Caki2 (cell line): ENCODE results near the gene GRAPL. TPM values are rescaled to one million over a fixed set of nuclear protein-coding genes. Genes with fewer than 3 reads are reported as not detected.
"Not testable (repeated sequence)": the region's sequence is repeated elsewhere in the genome, so short reads cannot be mapped to it uniquely, and the experiment has no call there.

Source experiments
- DNase-seq: peaks from one replicate; pipeline ENCODE4 v3.0.0-alpha.2; 2015; ENCODE audit warnings: low read depth
- in situ Hi-C: cut with HindIII; loops from 2 replicates; pipeline ENCODE4 v1.10.0; 2016; ENCODE audit warnings: low sequenced_read_pairs, low pct_unique_long_range_greater_than_20kb, mixed read lengths
- total RNA-seq: library from RNA; depleted of rRNA; stranded (reverse); fragments of >200 nt; shearing (Covaris generic); gene quantifications from 2 replicates; pipeline ENCODE4 v1.2.3, GENCODE V29; 2014; ENCODE audit warnings: low replicate concordance; rRNA removed

The GRAPL gene
- total RNA-seq, 1 experiment from 2014 or later = not detected

GRCh38 chr17:19175410-19175809 is 48.0 kb downstream of the GRAPL start:
- in situ Hi-C loops = not testable (repeated sequence)

GRCh38 chr17:19181040-19181875 is 53.9 kb downstream of the GRAPL start:
- in situ Hi-C loops, DNase-seq: not testable (repeated sequence)

More at GRCh38 chr17:19175410-19175809, 48.0 kb downstream of the GRAPL start:
- not testable (repeated sequence) for DNase-seq

- DNase-seq, in situ Hi-C loops: not testable (repeated sequence)
Observed at GRCh38 chr17:19187883-19188869, 60.8 kb downstream of the GRAPL start.

GRCh38 chr17:19188870-19189708 is 61.7 kb downstream of the GRAPL start:
- DNase-seq, in situ Hi-C loops: not testable (repeated sequence)

GRCh38 chr17:19189781-19190405 is 62.5 kb downstream of the GRAPL start:
- DNase-seq, in situ Hi-C loops: not testable (repeated sequence)

- DNase-seq, in situ Hi-C loops: not testable (repeated sequence)
Observed at GRCh38 chr17:19196382-19197204, 69.2 kb downstream of the GRAPL start.

- DNase-seq, in situ Hi-C loops: not testable (repeated sequence)
Observed at GRCh38 chr17:19202448-19202847, 75.1 kb downstream of the GRAPL start.

- in situ Hi-C loops, DNase-seq: not testable (repeated sequence)
Observed at GRCh38 chr17:19203429-19203828, 76.0 kb downstream of the GRAPL start.

Other genes with a start within 250 kb of the GRAPL start
- gene SLC5A10, start 175.4 kb upstream of the GRAPL start, total RNA-seq = not detected in 2 replicates
- gene FAM83G, start 122.8 kb upstream of the GRAPL start, total RNA-seq = 5.9 and 16.9 TPM in 2 replicates
- 4.3 TPM in 1 of 2 replicates, not detected in the other for gene GRAP, start 80.6 kb upstream of the GRAPL start, total RNA-seq
- 14.8 and 19.1 TPM in 2 replicates for gene EPN2, start 109.8 kb downstream of the GRAPL start, total RNA-seq
- 55.1 and 60.4 TPM in 2 replicates for gene B9D1, start 235.1 kb downstream of the GRAPL start, total RNA-seq